CD14-positive monocyte (primary cell): ENCODE data around the gene ZNF503. TPM values are rescaled to one million over a fixed set of nuclear protein-coding genes. Genes with fewer than 3 reads are reported as not detected.
A peak's percentile ranks its signal among the peaks of the same experiment; 100 is the strongest.

Experiments used
- DNase-seq, 3 donors: peaks; one replicate each; pipeline ENCODE4 v3.0.0-alpha.2; 2011 to 2022
- H2AFZ ChIP-seq: 2 replicates; pipeline ENCODE4 v1.6.0; 2012; ENCODE audit warnings: mild to moderate bottlenecking, low read depth, low read length, inconsistent platforms; ENCODE audit not compliant: insufficient read depth, poor library complexity, severe bottlenecking
- H3K27ac ChIP-seq, 2 donors: 1 replicate in 1 of 2; 2 replicates in 1 of 2; pipeline ENCODE4 v1.5.1; 2012 to 2013; ENCODE audit warnings: low read length in 2 of 2, control low read depth in 1 of 2, inconsistent platforms in 1 of 2, low read depth in 1 of 2, mild to moderate bottlenecking in 1 of 2
- H3K27me3 ChIP-seq, 2 donors: one replicate each; pipeline versions ENCODE4 v1.6.0 to v1.6.1; 2011 to 2013; ENCODE audit warnings: low read length in 2 of 2; ENCODE audit not compliant: control insufficient read depth in 2 of 2, insufficient read depth in 2 of 2
- H3K36me3 ChIP-seq, 2 donors: replicated peaks in 1 of 2; 1 replicate in 1 of 2; 2 replicates in 1 of 2; pipeline versions ENCODE4 v1.5.1 to v1.6.1; 2012 to 2013; ENCODE audit warnings: low read length in 2 of 2, control low read depth in 1 of 2, inconsistent platforms in 1 of 2, mild to moderate bottlenecking in 1 of 2; ENCODE audit not compliant: insufficient read depth in 2 of 2, control insufficient read depth in 1 of 2
- H3K4me1 ChIP-seq, 2 donors: 1 replicate in 1 of 2; 2 replicates in 1 of 2; pipeline versions ENCODE4 v1.5.1 to v1.6.1; 2012 to 2013; ENCODE audit warnings: low read length in 2 of 2, control low read depth in 1 of 2, inconsistent platforms in 1 of 2, mild to moderate bottlenecking in 1 of 2, moderate library complexity in 1 of 2; ENCODE audit not compliant: insufficient read depth in 2 of 2, control insufficient read depth in 1 of 2
- H3K4me2 ChIP-seq: replicated peaks from 2 replicates; pipeline ENCODE3; 2012; ENCODE audit warnings: low read length, moderate library complexity, mild to moderate bottlenecking; ENCODE audit not compliant: poor library complexity, severe bottlenecking; ENCODE audit errors: extremely low read depth
- H3K4me3 ChIP-seq, 3 experiments: fragments of 200-600 bp in 1 of 3; sonication (generic) in 1 of 3; replicated peaks in 1 of 3; 1 replicate in 2 of 3; 2 replicates in 1 of 3; pipeline ENCODE4 v1.5.1; 2011 to 2013; ENCODE audit warnings: low read length in 3 of 3, mild to moderate bottlenecking in 3 of 3, control low read depth in 2 of 3, low read depth in 2 of 3, inconsistent platforms in 1 of 3, moderate library complexity in 1 of 3
- H3K79me2 ChIP-seq: 2 replicates; pipeline ENCODE4 v1.6.0; 2012; ENCODE audit warnings: mild to moderate bottlenecking, control low read depth, inconsistent platforms, low read length, moderate library complexity; ENCODE audit not compliant: insufficient read depth
- H3K9ac ChIP-seq: 2 replicates; pipeline ENCODE4 v1.6.0; 2017; ENCODE audit warnings: low read length, mild to moderate bottlenecking; ENCODE audit not compliant: insufficient read depth, poor library complexity, severe bottlenecking
- H3K9me3 ChIP-seq, 2 donors: replicated peaks in 1 of 2; 1 replicate in 1 of 2; 2 replicates in 1 of 2; pipeline versions ENCODE4 v1.5.1 to v1.6.1; 2012 to 2013; ENCODE audit warnings: low read length in 2 of 2, control low read depth in 1 of 2; ENCODE audit not compliant: control insufficient read depth in 1 of 2, insufficient read depth in 1 of 2
- H4K20me1 ChIP-seq: 2 replicates; pipeline ENCODE4 v1.6.0; 2012; ENCODE audit warnings: mild to moderate bottlenecking, low read length, control low read depth, moderate library complexity; ENCODE audit not compliant: insufficient read depth
- H3K27ac Mint-ChIP-seq, 7 donors: one replicate each; pipeline ENCODE4 v1.8.0; 2020; ENCODE audit warnings: mild to moderate bottlenecking in 7 of 7, mixed read lengths in 7 of 7, moderate library complexity in 6 of 7, inconsistent platforms in 2 of 7
- H3K27me3 Mint-ChIP-seq, 3 donors: one replicate each; pipeline ENCODE4 v1.8.0; 2021 to 2022; ENCODE audit warnings: low read depth in 3 of 3, mild to moderate bottlenecking in 3 of 3, mixed read lengths in 3 of 3, moderate library complexity in 3 of 3, inconsistent platforms in 1 of 3
- H3K36me3 Mint-ChIP-seq, 2 donors: one replicate each; pipeline ENCODE4 v1.8.0; 2020; ENCODE audit warnings: mixed read lengths in 2 of 2, inconsistent platforms in 1 of 2, mild to moderate bottlenecking in 1 of 2
- H3K4me1 Mint-ChIP-seq: one replicate; pipeline ENCODE4 v1.8.0; 2020; ENCODE audit warnings: mild to moderate bottlenecking, mixed read lengths
- H3K4me3 Mint-ChIP-seq, 2 donors: one replicate each; pipeline ENCODE4 v1.8.0; 2020; ENCODE audit warnings: mild to moderate bottlenecking in 2 of 2, mixed read lengths in 2 of 2, moderate library complexity in 1 of 2
- H3K9me3 Mint-ChIP-seq, 7 donors: one replicate each; pipeline ENCODE4 v1.8.0; 2020 to 2022; ENCODE audit warnings: mixed read lengths in 7 of 7, mild to moderate bottlenecking in 6 of 7, moderate library complexity in 6 of 7, inconsistent platforms in 2 of 7
- CTCF ChIP-seq: fragments of 200-600 bp; IDR thresholded peaks from one replicate; pipeline ENCODE4 v1.8.0; 2022; ENCODE audit warnings: antibody characterized with exemption, mild to moderate bottlenecking
- WGBS: methylation state at CpG from one replicate; pipeline ENCODE4 v1.1.5; 2013; ENCODE audit warnings: missing lambda C conversion rate; ENCODE audit not compliant: insufficient coverage; 5-methylcytosine and 5-hydroxymethylcytosine counted together
- intact Hi-C, 2 donors: fragments of 100-400 bp; cut with micrococcal nuclease; formaldehyde crosslinking; loops; one replicate each; pipeline versions ENCODE4 v1.15.0 to v1.15.1; 2023
- polyA plus RNA-seq, 3 donors: library from polyadenylated mRNA; depleted of rRNA in 1 of 3; unstranded in 2 of 3; stranded (reverse) in 1 of 3; fragments of 300-500 nt in 2 of 3; fragments of >200 nt in 1 of 3; fragmentation: Illumina TruSeq in 2 of 3; gene quantifications; 1 replicate in 2 of 3; 2 replicates in 1 of 3; pipeline ENCODE4 v1.2.3, GENCODE V29; 2012 to 2021

Gene ZNF503
- polyA plus RNA-seq, 3 donors = 0.65 to 7.2 (median 1.3) TPM

DNA sequence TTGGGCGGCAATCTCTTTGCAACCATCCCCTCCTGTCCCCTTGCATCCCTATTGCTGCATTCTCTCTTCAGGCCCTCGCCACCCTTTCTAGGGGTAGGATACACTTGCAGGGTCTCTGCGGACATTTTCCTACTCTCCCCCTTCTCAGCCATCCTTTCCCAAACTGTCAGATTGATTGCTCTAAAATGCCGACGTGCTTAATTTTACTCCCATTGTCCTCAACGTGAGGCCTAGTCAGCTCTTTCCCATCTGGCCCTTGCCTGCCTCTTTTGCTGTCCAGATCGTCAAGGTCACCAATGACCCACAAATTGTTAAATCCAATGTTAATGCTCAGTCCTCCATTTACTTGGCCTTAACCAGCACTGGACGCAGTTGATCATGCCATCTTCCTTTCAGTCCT lies 17.1 kb upstream of the ZNF503 start:
- TF ChIP-seq CTCF = no peak
- intact Hi-C loops = no loop called here
- no peaks in the 10 kb centered on the region for H3K9me3 ChIP-seq
- H3K4me2 ChIP-seq = no peak overlapping the region
- H3K27ac ChIP-seq = no peak overlapping the region
- no peak for DNase-seq
- Mint-ChIP-seq H3K27ac (peak overlapping the region in 1 of 7 donors; percentile 50), H3K4me1 (no peaks in the 10 kb centered on the region), H3K27me3 (peaks cover 7 to 11% (median 10%) of the 10 kb centered on the region in 3 donors), H3K36me3 (no peaks in the 10 kb centered on the region), H3K4me3 (no peak overlapping the region), H3K9me3 (no peaks in the 10 kb centered on the region)
- no peaks in the 10 kb centered on the region for H3K4me1 ChIP-seq
- H3K36me3 ChIP-seq = no peaks in the 10 kb centered on the region
- no peak overlapping the region for H3K9ac ChIP-seq
- H3K4me3 ChIP-seq = no peak overlapping the region
- WGBS = 95% methylated on average over 7 of the region's 8 CpGs
- H3K79me2 ChIP-seq = no peaks in the 10 kb centered on the region
- H4K20me1 ChIP-seq = no peaks in the 10 kb centered on the region
- no peak overlapping the region for H2AFZ ChIP-seq
- H3K27me3 ChIP-seq = no peaks in the 10 kb centered on the region

GRCh38 chr10:75418293-75418692 lies 16.7 kb upstream of the ZNF503 start:
- no peaks in the 10 kb centered on the region for H3K4me1 Mint-ChIP-seq
- no peak overlapping the region for H3K4me3 Mint-ChIP-seq
- intact Hi-C loops = no loop called here
- Histone ChIP-seq H3K79me2 (no peaks in the 10 kb centered on the region), H2AFZ (no peak overlapping the region), H3K36me3 (no peaks in the 10 kb centered on the region), H3K9me3 (no peaks in the 10 kb centered on the region), H3K4me3 (no peak overlapping the region), H3K4me2 (no peak overlapping the region), H3K9ac (no peak overlapping the region), H3K27me3 (no peaks in the 10 kb centered on the region), H4K20me1 (no peaks in the 10 kb centered on the region), H3K4me1 (no peaks in the 10 kb centered on the region), H3K27ac (no peak overlapping the region)
- H3K36me3 Mint-ChIP-seq = no peaks in the 10 kb centered on the region
- no peaks in the 10 kb centered on the region for H3K9me3 Mint-ChIP-seq
- no peak for DNase-seq
- TF ChIP-seq CTCF = no peak
- WGBS = 82% methylated on average over 2 of the region's 4 CpGs
- H3K27ac Mint-ChIP-seq = peak overlapping the region in 2 of 7 donors; percentile 21 to 26
- H3K27me3 Mint-ChIP-seq = peaks cover 7 to 11% (median 9%) of the 10 kb centered on the region in 3 donors
